H9 (cell line): ENCODE measurements around the gene SPATA46. TPM values are rescaled to one million over a fixed set of nuclear protein-coding genes. Genes with fewer than 3 reads are reported as not detected.

Source experiments
- DNase-seq: peaks from one replicate; pipeline ENCODE4 v3.0.0-alpha.2; 2017
- H2AFZ ChIP-seq: one replicate; pipeline ENCODE4 v1.6.1; 2013; ENCODE audit warnings: mild to moderate bottlenecking, low read length, control low read depth, moderate library complexity
- H2AK5ac ChIP-seq: 2 replicates; pipeline ENCODE4 v1.6.1; 2013; ENCODE audit warnings: low read length, control low read depth, mixed read lengths; ENCODE audit not compliant: insufficient read length
- H2BK120ac ChIP-seq: one replicate; pipeline ENCODE4 v1.6.1; 2013; ENCODE audit warnings: low read depth, mild to moderate bottlenecking, low read length, control low read depth, inconsistent platforms; ENCODE audit not compliant: poor library complexity, severe bottlenecking
- H2BK12ac ChIP-seq: 2 replicates; pipeline ENCODE4 v1.6.1; 2013; ENCODE audit warnings: low read length, control low read depth, mixed read lengths, low read depth; ENCODE audit not compliant: insufficient read length
- H2BK15ac ChIP-seq: 2 replicates; pipeline ENCODE4 v1.6.1; 2013; ENCODE audit warnings: low read depth, low read length, control low read depth
- H2BK20ac ChIP-seq: one replicate; pipeline ENCODE4 v1.6.1; 2013; ENCODE audit warnings: low read depth, mild to moderate bottlenecking, low read length, control low read depth, inconsistent platforms; ENCODE audit not compliant: poor library complexity, severe bottlenecking
- H2BK5ac ChIP-seq: 2 replicates; pipeline ENCODE4 v1.6.1; 2013; ENCODE audit warnings: low read length, control low read depth, mixed read lengths; ENCODE audit not compliant: insufficient read length
- H3K14ac ChIP-seq: 2 replicates; pipeline ENCODE4 v1.6.1; 2013; ENCODE audit warnings: low read length, control low read depth; ENCODE audit not compliant: insufficient read depth
- H3K18ac ChIP-seq: 2 replicates; pipeline ENCODE4 v1.6.1; 2013; ENCODE audit warnings: low read depth, mild to moderate bottlenecking, mixed read lengths, low read length, control low read depth; ENCODE audit not compliant: insufficient read length
- H3K23ac ChIP-seq: 2 replicates; pipeline ENCODE4 v1.6.1; 2013; ENCODE audit warnings: low read length, control low read depth, mixed read lengths, low read depth; ENCODE audit not compliant: insufficient read length
- H3K23me2 ChIP-seq: 2 replicates; pipeline ENCODE4 v1.6.1; 2013; ENCODE audit warnings: low read depth, mild to moderate bottlenecking, mixed read lengths, low read length, control low read depth; ENCODE audit not compliant: insufficient read length, poor library complexity, severe bottlenecking
- H3K27ac ChIP-seq: 2 replicates; pipeline ENCODE4 v1.5.1; 2013; ENCODE audit warnings: low read length, control low read depth, mixed read lengths, low read depth; ENCODE audit not compliant: insufficient read length
- H3K27me3 ChIP-seq: 2 replicates; pipeline ENCODE4 v1.6.1; 2013; ENCODE audit warnings: low read length, control low read depth, inconsistent platforms; ENCODE audit not compliant: insufficient read depth
- H3K4ac ChIP-seq: 2 replicates; pipeline ENCODE4 v1.6.1; 2013; ENCODE audit warnings: low read depth, mild to moderate bottlenecking, control low read depth, inconsistent platforms, low read length, moderate library complexity
- H3K4me1 ChIP-seq: 2 replicates; pipeline ENCODE4 v1.6.1; 2013; ENCODE audit warnings: low read length, control low read depth, inconsistent platforms; ENCODE audit not compliant: insufficient read depth
- H3K4me2 ChIP-seq: 2 replicates; pipeline ENCODE4 v1.6.1; 2013; ENCODE audit warnings: low read length, control low read depth, mixed read lengths; ENCODE audit not compliant: insufficient read length, insufficient read depth
- H3K56ac ChIP-seq: 2 replicates; pipeline ENCODE4 v1.6.1; 2013; ENCODE audit warnings: low read depth, mild to moderate bottlenecking, mixed read lengths, low read length, control low read depth; ENCODE audit not compliant: insufficient read length
- H3K79me1 ChIP-seq: 2 replicates; pipeline ENCODE4 v1.6.1; 2013; ENCODE audit warnings: low read depth, mild to moderate bottlenecking, moderate library complexity, low read length, control low read depth, inconsistent platforms; ENCODE audit not compliant: insufficient read depth, poor library complexity, severe bottlenecking
- H3K79me2 ChIP-seq: 2 replicates; pipeline ENCODE4 v1.6.1; 2013; ENCODE audit warnings: low read length, control low read depth, inconsistent platforms; ENCODE audit not compliant: insufficient read depth
- H3K9ac ChIP-seq: 2 replicates; pipeline ENCODE4 v1.6.1; 2013; ENCODE audit warnings: low read length, control low read depth, mixed read lengths; ENCODE audit not compliant: insufficient read length; ENCODE audit errors: extremely low read depth
- H3K9me3 ChIP-seq: one replicate; pipeline ENCODE4 v1.6.1; 2013; ENCODE audit warnings: low read depth, low read length, inconsistent platforms; ENCODE audit not compliant: control insufficient read depth
- H3T11ph ChIP-seq: one replicate; pipeline ENCODE4 v1.6.1; 2013; ENCODE audit warnings: mild to moderate bottlenecking, low read length, control low read depth, inconsistent platforms
- H4K20me1 ChIP-seq: one replicate; pipeline ENCODE4 v1.6.1; 2013; ENCODE audit not compliant: control insufficient read depth, insufficient read length, insufficient read depth
- H4K5ac ChIP-seq: 2 replicates; pipeline ENCODE4 v1.6.1; 2013; ENCODE audit warnings: low read depth, mild to moderate bottlenecking, mixed read lengths, low read length, control low read depth; ENCODE audit not compliant: insufficient read length
- H4K8ac ChIP-seq: replicated peaks from 2 replicates; pipeline ENCODE4 v1.6.1; 2013; ENCODE audit warnings: low read length, control low read depth, mixed read lengths, low read depth; ENCODE audit not compliant: insufficient read length
- H4K91ac ChIP-seq: 2 replicates; pipeline ENCODE4 v1.6.1; 2013; ENCODE audit warnings: low read depth, mild to moderate bottlenecking, moderate library complexity, mixed read lengths, low read length, control low read depth; ENCODE audit not compliant: insufficient read length
- H3K27ac Mint-ChIP-seq, 3 experiments: 2 replicates in 2 of 3; 3 replicates in 1 of 3; pipeline ENCODE4 v1.8.0; 2020 to 2021; ENCODE audit warnings: mixed read lengths in 3 of 3, mild to moderate bottlenecking in 1 of 3, moderate library complexity in 1 of 3
- H3K27me3 Mint-ChIP-seq: 2 replicates; pipeline ENCODE4 v1.8.0; 2021; ENCODE audit warnings: low read depth, mild to moderate bottlenecking, moderate library complexity, mixed read lengths
- H3K36me3 Mint-ChIP-seq, 3 experiments: 2 replicates in 2 of 3; 3 replicates in 1 of 3; pipeline ENCODE4 v1.8.0; 2020 to 2021; ENCODE audit warnings: low read depth in 3 of 3, mixed read lengths in 3 of 3; ENCODE audit not compliant: insufficient read depth in 1 of 3
- H3K4me1 Mint-ChIP-seq, 2 experiments: 2 replicates each; pipeline ENCODE4 v1.8.0; 2020; ENCODE audit warnings: mixed read lengths in 2 of 2
- H3K4me3 Mint-ChIP-seq, 2 experiments: 2 replicates in 1 of 2; 3 replicates in 1 of 2; pipeline ENCODE4 v1.8.0; 2020 to 2021; ENCODE audit warnings: mild to moderate bottlenecking in 2 of 2, mixed read lengths in 2 of 2, moderate library complexity in 1 of 2
- H3K9me3 Mint-ChIP-seq, 2 experiments: 2 replicates in 1 of 2; 3 replicates in 1 of 2; pipeline ENCODE4 v1.8.0; 2020; ENCODE audit warnings: mild to moderate bottlenecking in 2 of 2, mixed read lengths in 2 of 2, moderate library complexity in 1 of 2
- whole genome bisulfite sequencing: extraction: QIAGEN DNeasy Blood & Tissue Kit; methylation state at CpG from one replicate; pipeline ENCODE4 v1.1.7; 2013; ENCODE audit warnings: missing lambda C conversion rate, low lambda C conversion rate, mixed read lengths; ENCODE audit not compliant: insufficient read length; ENCODE audit errors: extremely low coverage; 5-methylcytosine and 5-hydroxymethylcytosine counted together
- total RNA-seq: library from RNA; stranded (reverse); gene quantifications from 2 replicates; pipeline ENCODE4 v1.2.1, GENCODE V29; 2021
- TF ChIP-seq, protein P1 (sequence below): fragments of 200-600 bp; sonication (generic); conservative IDR thresholded peaks from 3 replicates; pipeline ENCODE4 v1.8.0; 2021; ENCODE audit warnings: antibody characterized with exemption, mild to moderate bottlenecking

Gene SPATA46
- total RNA-seq, 1 experiment from 2014 or later: not detected

DNA sequence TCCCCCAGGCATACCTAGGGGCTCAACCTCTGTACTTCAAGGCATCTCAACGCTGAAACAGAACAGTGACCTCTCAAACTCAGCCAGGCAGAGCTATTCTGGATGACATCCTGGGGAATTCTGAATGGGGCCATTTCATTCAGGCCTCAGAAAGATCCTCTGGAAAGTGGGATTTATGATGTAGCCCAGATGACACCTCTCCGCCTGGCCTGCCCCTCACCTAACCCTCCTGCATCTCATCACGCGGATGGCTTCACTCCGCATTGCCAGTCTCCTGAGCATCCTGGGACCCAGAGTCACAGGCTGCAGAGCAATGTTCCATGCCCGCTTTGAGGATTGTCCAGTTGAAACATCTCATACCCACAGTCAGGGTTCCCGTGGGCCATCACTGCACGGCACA is 1.2 kb downstream of the SPATA46 start:
- Histone ChIP-seq H3K27ac (no peak overlapping the region), H3T11ph (no peak overlapping the region), H3K4ac (no peak overlapping the region), H4K91ac (no peak overlapping the region), H3K23ac (no peak overlapping the region), H4K20me1 (no peaks in the 10 kb centered on the region), H3K4me1 (no peaks in the 10 kb centered on the region), H2AFZ (no peak overlapping the region), H2BK5ac (no peak overlapping the region), H4K8ac (no peak overlapping the region), H3K23me2 (no peaks in the 10 kb centered on the region), H2BK120ac (no peak overlapping the region), H2AK5ac (no peak overlapping the region), H3K4me2 (no peak overlapping the region), H3K14ac (no peak overlapping the region), H3K18ac (no peak overlapping the region), H2BK12ac (no peak overlapping the region), H3K9me3 (no peaks in the 10 kb centered on the region), H3K9ac (no peak overlapping the region), H3K79me2 (no peaks in the 10 kb centered on the region), H2BK20ac (no peak overlapping the region), H2BK15ac (no peak overlapping the region), H4K5ac (no peak overlapping the region), H3K27me3 (no peaks in the 10 kb centered on the region), H3K56ac (no peak overlapping the region), H3K79me1 (no peaks in the 10 kb centered on the region)
- WGBS: no CpG with 5 or more reads among the region's 8 CpGs
- Mint-ChIP-seq H3K9me3 (no peaks in the 10 kb centered on the region), H3K4me1 (no peaks in the 10 kb centered on the region), H3K27ac (peak overlapping the region in 1 of 3 experiments; percentile 15; a peak in 1 of 7 replicates), H3K27me3 (no peaks in the 10 kb centered on the region), H3K36me3 (peaks cover 0 to 8% (median 2%) of the 10 kb centered on the region in 3 experiments; a peak in 3 of 7 replicates), H3K4me3 (no peak overlapping the region)
- TF ChIP-seq, protein P1, sequence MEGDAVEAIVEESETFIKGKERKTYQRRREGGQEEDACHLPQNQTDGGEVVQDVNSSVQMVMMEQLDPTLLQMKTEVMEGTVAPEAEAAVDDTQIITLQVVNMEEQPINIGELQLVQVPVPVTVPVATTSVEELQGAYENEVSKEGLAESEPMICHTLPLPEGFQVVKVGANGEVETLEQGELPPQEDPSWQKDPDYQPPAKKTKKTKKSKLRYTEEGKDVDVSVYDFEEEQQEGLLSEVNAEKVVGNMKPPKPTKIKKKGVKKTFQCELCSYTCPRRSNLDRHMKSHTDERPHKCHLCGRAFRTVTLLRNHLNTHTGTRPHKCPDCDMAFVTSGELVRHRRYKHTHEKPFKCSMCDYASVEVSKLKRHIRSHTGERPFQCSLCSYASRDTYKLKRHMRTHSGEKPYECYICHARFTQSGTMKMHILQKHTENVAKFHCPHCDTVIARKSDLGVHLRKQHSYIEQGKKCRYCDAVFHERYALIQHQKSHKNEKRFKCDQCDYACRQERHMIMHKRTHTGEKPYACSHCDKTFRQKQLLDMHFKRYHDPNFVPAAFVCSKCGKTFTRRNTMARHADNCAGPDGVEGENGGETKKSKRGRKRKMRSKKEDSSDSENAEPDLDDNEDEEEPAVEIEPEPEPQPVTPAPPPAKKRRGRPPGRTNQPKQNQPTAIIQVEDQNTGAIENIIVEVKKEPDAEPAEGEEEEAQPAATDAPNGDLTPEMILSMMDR: no peak
- DNase-seq: no peak
